Smooth muscle cell (in vitro differentiated cells): ENCODE data around the gene ANAPC2. TPM values are rescaled to one million over a fixed set of nuclear protein-coding genes. Genes with fewer than 3 reads are reported as not detected.

Experiments
- DNase-seq: peaks from one replicate; lab custom pipeline; 2025; ENCODE audit not compliant: unreplicated experiment; lab: John Stamatoyannopoulos, UW
- H2AFZ ChIP-seq: fragments of 200-600 bp; sonication (generic); 2 replicates; pipeline ENCODE4 v1.6.0; 2016; ENCODE audit warnings: antibody characterized with exemption, low read depth, mild to moderate bottlenecking
- H3F3A ChIP-seq: fragments of 200-600 bp; sonication (generic); 2 replicates; pipeline ENCODE4 v1.6.0; 2017; ENCODE audit warnings: antibody characterized with exemption, low read depth
- H3K27ac ChIP-seq: fragments of 200-600 bp; sonication (generic); 2 replicates; pipeline ENCODE4 v1.5.1; 2016; ENCODE audit warnings: low read depth, mild to moderate bottlenecking
- H3K27me3 ChIP-seq: fragments of 200-600 bp; sonication (generic); 2 replicates; pipeline ENCODE4 v1.6.1; 2016; ENCODE audit warnings: low read depth, mild to moderate bottlenecking
- H3K36me3 ChIP-seq: fragments of 200-600 bp; sonication (generic); 2 replicates; pipeline ENCODE4 v1.5.1; 2016; ENCODE audit warnings: low read depth
- H3K4me1 ChIP-seq: fragments of 200-600 bp; sonication (generic); 2 replicates; pipeline ENCODE4 v1.5.1; 2016; ENCODE audit warnings: low read depth
- H3K4me2 ChIP-seq: fragments of 200-600 bp; sonication (generic); 2 replicates; pipeline ENCODE4 v1.6.0; 2016; ENCODE audit warnings: mild to moderate bottlenecking
- H3K4me3 ChIP-seq: fragments of 200-600 bp; sonication (generic); 2 replicates; pipeline ENCODE4 v1.5.1; 2016; ENCODE audit warnings: mild to moderate bottlenecking
- H3K79me2 ChIP-seq: fragments of 200-600 bp; sonication (generic); 2 replicates; pipeline ENCODE4 v1.6.0; 2016; ENCODE audit warnings: low read depth, mild to moderate bottlenecking
- H3K9ac ChIP-seq: fragments of 200-600 bp; sonication (generic); 2 replicates; pipeline ENCODE4 v1.6.0; 2016; ENCODE audit warnings: low read depth
- H3K9me3 ChIP-seq: fragments of 200-600 bp; sonication (generic); replicated peaks from 2 replicates; pipeline ENCODE4 v1.5.1; 2016; ENCODE audit warnings: low read depth
- H4K20me1 ChIP-seq: fragments of 200-600 bp; sonication (generic); 2 replicates; pipeline ENCODE4 v1.6.0; 2016; ENCODE audit warnings: low read depth
- CTCF ChIP-seq: fragments of 200-600 bp; sonication (generic); IDR thresholded peaks from 2 replicates; pipeline ENCODE4 v1.5.1; 2017; ENCODE audit warnings: borderline replicate concordance, mild to moderate bottlenecking, antibody characterized with exemption; ENCODE audit not compliant: insufficient read depth, poor library complexity, severe bottlenecking
- WGBS: methylation state at CpG from one replicate; pipeline ENCODE4 v1.1.7; 2016; ENCODE audit warnings: low lambda C conversion rate; 5-methylcytosine and 5-hydroxymethylcytosine counted together
- polyA plus RNA-seq: library from polyadenylated mRNA; unstranded; fragments of >200 nt; fragmentation: Nextera tagmentation; extraction: Ambion mirVana; gene quantifications from 2 replicates; pipeline ENCODE4 v1.2.1, GENCODE V29; 2016
- total RNA-seq: library from RNA; depleted of rRNA; stranded (reverse); fragments of >200 nt; gene quantifications from 2 replicates; pipeline ENCODE4 v1.2.3, GENCODE V29; 2014

The ANAPC2 gene
- total and polyA plus RNA-seq, 2 experiments from 2014 or later = 6.6 to 12.6 TPM

GRCh38 chr9:137170486-137171148 lies 17.7 kb downstream of the ANAPC2 start:
- TF ChIP-seq CTCF = no peak
- H3K27me3 ChIP-seq = peaks cover 69% of the 10 kb centered on the region
- WGBS = 67% methylated on average over 13 of the region's 14 CpGs

GRCh38 chr9:137169896-137170358 lies 18.4 kb downstream of the ANAPC2 start, which contains the start of gene LRRC26:
Gene LRRC26, minus strand, starts transcription at chr9:137170051. Its CDS starts 108 bp downstream, at chr9:137169943.
- Histone ChIP-seq H3K27me3 (peaks cover 76% of the 10 kb centered on the region), H3K4me2 (peak within 1 kb of the TSS; percentile 78), H3K4me3 (peak within 1 kb of the TSS; percentile 24), H2AFZ (no peak within 1 kb of the TSS), H3K79me2 (no peaks in the 10 kb centered on the region), H4K20me1 (no peaks in the 10 kb centered on the region), H3K9me3 (no peaks in the 10 kb centered on the region), H3K9ac (no peak within 1 kb of the TSS), H3K27ac (no peak within 1 kb of the TSS), H3F3A (no peaks in the 10 kb centered on the region), H3K36me3 (no peaks in the 10 kb centered on the region), H3K4me1 (no peaks in the 10 kb centered on the region)
- WGBS = 41% methylated on average over 17 of the region's 41 CpGs
- TF ChIP-seq CTCF = no peak
- no peak for DNase-seq

More at GRCh38 chr9:137170486-137171148, 17.7 kb downstream of the ANAPC2 start:
- H3F3A ChIP-seq = no peaks in the 10 kb centered on the region
- DNase-seq = no peak
- H4K20me1 ChIP-seq = no peaks in the 10 kb centered on the region
- H3K9me3 ChIP-seq = no peaks in the 10 kb centered on the region
- no peak overlapping the region for H2AFZ ChIP-seq
- H3K36me3 ChIP-seq = no peaks in the 10 kb centered on the region
- no peak overlapping the region for H3K27ac ChIP-seq
- no peaks in the 10 kb centered on the region for H3K79me2 ChIP-seq
- no peak overlapping the region for H3K4me2 ChIP-seq
- H3K4me1 ChIP-seq = no peaks in the 10 kb centered on the region
- no peak overlapping the region for H3K4me3 ChIP-seq
- H3K9ac ChIP-seq = no peak overlapping the region

GRCh38 chr9:137168904-137169856 lies 19.2 kb downstream of the ANAPC2 start:
- DNase-seq = no peak
- no peaks in the 10 kb centered on the region for H3F3A ChIP-seq
- 1% methylated on average over 102 of the region's 124 CpGs for WGBS
- no peaks in the 10 kb centered on the region for H4K20me1 ChIP-seq
- no peak overlapping the region for H3K27ac ChIP-seq
- no peak for TF ChIP-seq CTCF
- H3K4me1 ChIP-seq = no peaks in the 10 kb centered on the region
- peaks cover 83% of the 10 kb centered on the region for H3K27me3 ChIP-seq
- H3K4me2 ChIP-seq = peak overlapping the region; percentile 78
- H3K4me3 ChIP-seq = peak overlapping the region; percentile 24
- no peaks in the 10 kb centered on the region for H3K79me2 ChIP-seq
- no peak overlapping the region for H2AFZ ChIP-seq
- H3K9me3 ChIP-seq = no peaks in the 10 kb centered on the region
- H3K9ac ChIP-seq = no peak overlapping the region
- no peaks in the 10 kb centered on the region for H3K36me3 ChIP-seq
